T-helper 22 cell (primary cell): Measurements from ENCODE around the gene PIM2.

Source experiments
- DNase-seq: peaks from one replicate; pipeline ENCODE4 v3.0.0-alpha.2; 2020; ENCODE audit warnings: low read depth

Gene PIM2

GRCh38 chrX:48918643-48919340 is at the start of gene PIM2:
PIM2 (minus strand) TSS chrX:48919024; CDS start chrX:48918834, 190 bp downstream.
- DNase-seq: peak; percentile 88

GRCh38 chrX:48968377-48968776 is 49.6 kb upstream of the PIM2 start:
- DNase-seq: no peak

- no peak for DNase-seq
These were observed 48.2 kb upstream of the PIM2 start for GRCh38 chrX:48966796-48967579.

- DNase-seq: no peak
These were observed 47.1 kb upstream of the PIM2 start for GRCh38 chrX:48965959-48966358.

GRCh38 chrX:48961585-48962091 is 42.8 kb upstream of the PIM2 start:
- no peak for DNase-seq

GRCh38 chrX:48960291-48960690 is 41.5 kb upstream of the PIM2 start:
- DNase-seq: no peak

GRCh38 chrX:48958635-48959094 is 39.8 kb upstream of the PIM2 start:
- DNase-seq: no peak

- DNase-seq: peak; percentile 94
These were observed 39.2 kb upstream of the PIM2 start for GRCh38 chrX:48957827-48958634.

- DNase-seq: peak; percentile 68
These were observed 38.6 kb upstream of the PIM2 start, which contains the start of gene OTUD5 for GRCh38 chrX:48957477-48957826. OTUD5 (minus strand) TSS chrX:48957607; CDS start chrX:48957570, 37 bp downstream.

GRCh38 chrX:48956728-48957414 is 38.0 kb upstream of the PIM2 start:
- peak; percentile 55 for DNase-seq

GRCh38 chrX:48948589-48948988 is 29.8 kb upstream of the PIM2 start:
- DNase-seq: no peak

- peak; percentile 30 for DNase-seq
These were observed 26.9 kb upstream of the PIM2 start for GRCh38 chrX:48945517-48946348.

GRCh38 chrX:48942895-48943294 is 24.1 kb upstream of the PIM2 start:
- DNase-seq: no peak

- no peak for DNase-seq
These were observed 21.7 kb upstream of the PIM2 start for GRCh38 chrX:48940404-48940955.

- no peak for DNase-seq
These were observed 20.9 kb upstream of the PIM2 start for GRCh38 chrX:48939524-48940228.

GRCh38 chrX:48938721-48939425 is 20.0 kb upstream of the PIM2 start:
- DNase-seq: peak; percentile 68

- DNase-seq: peak; percentile 86
These were observed 18.5 kb upstream of the PIM2 start for GRCh38 chrX:48937054-48937907.

- no peak for DNase-seq
These were observed 17.7 kb upstream of the PIM2 start for GRCh38 chrX:48936429-48937053.
